ENCODE measurements around the gene MFSD6L.

The MFSD6L gene

DNA sequence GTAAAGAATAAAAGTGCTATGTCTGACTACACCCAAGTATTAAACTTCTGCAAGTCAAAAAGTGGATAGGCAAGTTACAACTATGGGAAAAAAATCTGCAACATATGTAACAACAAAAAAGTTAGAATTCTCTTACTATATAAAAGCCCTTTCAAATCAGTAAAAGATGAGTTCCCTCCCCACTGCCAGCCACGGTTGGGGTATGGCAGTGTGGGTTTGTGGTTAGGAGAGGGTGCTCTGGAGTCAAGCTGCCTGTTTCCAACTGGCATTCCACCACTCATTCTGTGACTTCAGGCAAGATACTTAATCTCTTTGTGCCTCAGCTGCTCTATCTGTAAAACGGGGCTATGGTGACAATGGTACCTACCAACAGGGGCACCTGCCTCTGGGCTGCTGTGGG lies 26.6 kb upstream of the MFSD6L start:
- no peak overlapping the region for H3K4me3 ChIP-seq (ENCODE audit: low read depth, low read length)
- TF ChIP-seq, protein P1, sequence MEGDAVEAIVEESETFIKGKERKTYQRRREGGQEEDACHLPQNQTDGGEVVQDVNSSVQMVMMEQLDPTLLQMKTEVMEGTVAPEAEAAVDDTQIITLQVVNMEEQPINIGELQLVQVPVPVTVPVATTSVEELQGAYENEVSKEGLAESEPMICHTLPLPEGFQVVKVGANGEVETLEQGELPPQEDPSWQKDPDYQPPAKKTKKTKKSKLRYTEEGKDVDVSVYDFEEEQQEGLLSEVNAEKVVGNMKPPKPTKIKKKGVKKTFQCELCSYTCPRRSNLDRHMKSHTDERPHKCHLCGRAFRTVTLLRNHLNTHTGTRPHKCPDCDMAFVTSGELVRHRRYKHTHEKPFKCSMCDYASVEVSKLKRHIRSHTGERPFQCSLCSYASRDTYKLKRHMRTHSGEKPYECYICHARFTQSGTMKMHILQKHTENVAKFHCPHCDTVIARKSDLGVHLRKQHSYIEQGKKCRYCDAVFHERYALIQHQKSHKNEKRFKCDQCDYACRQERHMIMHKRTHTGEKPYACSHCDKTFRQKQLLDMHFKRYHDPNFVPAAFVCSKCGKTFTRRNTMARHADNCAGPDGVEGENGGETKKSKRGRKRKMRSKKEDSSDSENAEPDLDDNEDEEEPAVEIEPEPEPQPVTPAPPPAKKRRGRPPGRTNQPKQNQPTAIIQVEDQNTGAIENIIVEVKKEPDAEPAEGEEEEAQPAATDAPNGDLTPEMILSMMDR (IDR thresholded peaks at IDR 0.05; ENCODE audit: insufficient read depth, low read depth, low read length, missing control alignments) = no peak
- DNase-seq (ENCODE audit: low read depth) = no peak

DNA sequence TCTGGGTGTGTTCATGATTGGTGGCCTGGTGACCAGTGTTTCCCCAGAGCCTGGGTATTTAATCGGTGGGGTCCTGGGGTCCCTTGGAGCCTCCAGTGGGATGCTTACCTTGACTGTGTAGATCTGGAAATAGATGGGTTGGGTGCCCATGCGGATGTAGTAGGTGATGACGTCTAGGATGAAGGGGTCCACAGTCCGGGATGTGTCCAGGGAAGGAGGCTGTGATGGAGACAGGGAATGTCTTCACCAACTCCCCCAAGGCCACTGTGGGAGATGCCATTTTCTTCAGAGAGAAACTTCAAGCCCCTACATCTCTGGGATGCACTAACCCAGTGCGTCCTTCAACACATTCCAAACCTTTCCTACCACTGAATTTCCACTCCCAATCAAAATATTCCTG lies 24.1 kb upstream of the MFSD6L start:
- no peak overlapping the region for H3K4me3 ChIP-seq (ENCODE audit: low read depth, low read length)
- TF ChIP-seq, protein P1 (IDR thresholded peaks at IDR 0.05; ENCODE audit: insufficient read depth, low read depth, low read length, missing control alignments) = no peak
- DNase-seq (ENCODE audit: low read depth) = no peak

DNA sequence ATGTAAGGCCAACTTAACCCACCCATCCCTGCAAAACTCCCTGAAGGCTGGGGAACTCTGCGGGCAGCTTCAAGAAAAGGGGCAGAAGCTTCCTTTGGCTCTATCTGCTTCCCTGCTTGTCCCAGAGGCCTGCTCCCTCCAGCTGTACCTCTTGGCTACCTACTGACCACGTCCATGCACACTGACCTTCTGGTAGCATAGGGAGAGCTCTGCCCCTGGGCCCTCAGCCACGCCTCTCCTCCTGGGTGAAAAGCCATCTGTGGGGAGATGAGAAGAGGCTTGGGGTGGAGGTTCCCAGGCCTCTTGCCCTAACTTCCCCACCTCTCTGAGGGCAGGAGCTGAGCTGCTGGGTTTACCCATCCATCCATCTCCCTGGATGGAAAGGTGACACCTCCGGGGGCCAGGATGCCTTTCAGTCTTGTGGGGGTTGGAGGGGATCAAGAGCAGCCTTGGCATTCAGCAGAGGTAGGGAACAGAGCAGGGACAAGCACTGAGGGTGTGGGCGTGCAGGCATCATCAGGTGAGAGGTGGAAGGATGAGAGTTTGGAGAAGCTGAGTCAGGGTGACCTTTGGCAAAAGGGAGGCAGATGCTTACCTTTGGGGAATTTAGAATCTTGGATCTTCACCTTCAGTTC lies 23.4 kb upstream of the MFSD6L start:
- DNase-seq (ENCODE audit: low read depth) = no peak
- TF ChIP-seq, protein P1 (IDR thresholded peaks at IDR 0.05; ENCODE audit: insufficient read depth, low read depth, low read length, missing control alignments) = no peak
- H3K4me3 ChIP-seq (ENCODE audit: low read depth, low read length) = no peak overlapping the region

DNA sequence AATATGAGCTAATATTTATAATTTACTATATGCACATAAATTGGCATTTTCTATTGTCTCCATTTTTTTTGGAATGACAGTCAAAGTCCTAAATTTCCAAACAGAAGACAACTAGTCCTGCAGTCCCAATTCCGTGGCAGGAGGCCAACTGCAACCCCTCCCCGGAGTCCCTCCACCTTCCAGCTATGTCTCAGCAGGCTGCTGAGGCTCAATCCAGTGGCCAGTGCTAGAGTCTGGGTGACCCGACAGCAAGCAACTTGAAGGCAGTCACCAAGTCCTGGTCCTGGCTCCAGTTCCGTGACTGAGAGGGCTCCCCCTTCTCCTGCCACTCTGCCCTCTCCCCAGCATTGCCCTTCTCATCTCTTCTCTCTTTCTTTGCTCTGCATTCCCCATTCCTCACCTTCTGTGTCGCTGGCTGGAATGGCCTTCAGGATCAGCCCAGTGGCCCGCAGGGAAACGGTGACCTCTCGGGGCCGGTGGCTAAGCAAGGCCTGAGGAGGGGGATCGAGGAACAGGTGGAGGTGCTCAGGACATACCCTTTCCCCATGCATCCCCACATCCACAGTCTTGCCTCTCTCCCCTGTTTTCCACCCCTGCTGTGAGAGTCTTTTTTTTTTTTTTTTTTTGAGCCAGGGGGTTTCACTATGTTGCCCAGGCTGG lies 22.4 kb upstream of the MFSD6L start:
- DNase-seq (ENCODE audit: low read depth) = no peak
- H3K4me3 ChIP-seq (ENCODE audit: low read depth, low read length) = no peak overlapping the region
- TF ChIP-seq, protein P1 (IDR thresholded peaks at IDR 0.05; ENCODE audit: insufficient read depth, low read depth, low read length, missing control alignments) = no peak

DNA sequence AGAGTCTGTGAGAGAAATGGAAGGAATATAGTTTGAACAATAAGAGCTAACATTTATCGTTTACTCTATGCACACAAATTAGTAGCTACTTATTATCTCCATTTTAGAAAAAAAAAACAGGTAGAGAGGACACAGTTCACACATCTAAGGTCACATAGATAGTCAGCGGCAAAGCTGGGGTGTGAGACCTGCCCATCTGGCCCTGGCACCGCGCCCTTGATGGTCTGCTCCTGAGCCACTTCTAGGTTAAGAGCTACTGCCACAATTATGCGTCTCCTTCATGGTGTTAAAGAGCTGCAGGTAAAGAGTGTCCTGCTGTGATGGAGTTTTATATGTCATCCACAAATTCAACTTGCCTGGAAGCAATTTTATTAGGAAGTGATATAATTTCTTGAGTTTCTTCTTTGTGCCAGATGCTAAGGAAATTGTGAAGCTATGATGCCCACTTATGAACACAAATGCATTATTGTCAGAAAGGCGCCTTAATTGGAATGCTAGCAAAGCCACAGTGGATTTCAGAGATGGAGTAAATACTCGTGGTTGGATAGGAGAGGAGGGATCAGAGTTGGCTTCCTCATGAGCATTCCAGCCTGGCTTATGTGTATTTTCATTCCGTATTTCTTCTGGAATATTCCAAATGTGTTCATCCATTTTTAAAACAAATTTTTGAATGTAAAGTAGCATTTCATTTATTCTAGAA lies 21.3 kb upstream of the MFSD6L start:
- DNase-seq (ENCODE audit: low read depth) = no peak
- H3K4me3 ChIP-seq (ENCODE audit: low read depth, low read length) = no peak overlapping the region
- TF ChIP-seq, protein P1 (IDR thresholded peaks at IDR 0.05; ENCODE audit: insufficient read depth, low read depth, low read length, missing control alignments) = no peak

DNA sequence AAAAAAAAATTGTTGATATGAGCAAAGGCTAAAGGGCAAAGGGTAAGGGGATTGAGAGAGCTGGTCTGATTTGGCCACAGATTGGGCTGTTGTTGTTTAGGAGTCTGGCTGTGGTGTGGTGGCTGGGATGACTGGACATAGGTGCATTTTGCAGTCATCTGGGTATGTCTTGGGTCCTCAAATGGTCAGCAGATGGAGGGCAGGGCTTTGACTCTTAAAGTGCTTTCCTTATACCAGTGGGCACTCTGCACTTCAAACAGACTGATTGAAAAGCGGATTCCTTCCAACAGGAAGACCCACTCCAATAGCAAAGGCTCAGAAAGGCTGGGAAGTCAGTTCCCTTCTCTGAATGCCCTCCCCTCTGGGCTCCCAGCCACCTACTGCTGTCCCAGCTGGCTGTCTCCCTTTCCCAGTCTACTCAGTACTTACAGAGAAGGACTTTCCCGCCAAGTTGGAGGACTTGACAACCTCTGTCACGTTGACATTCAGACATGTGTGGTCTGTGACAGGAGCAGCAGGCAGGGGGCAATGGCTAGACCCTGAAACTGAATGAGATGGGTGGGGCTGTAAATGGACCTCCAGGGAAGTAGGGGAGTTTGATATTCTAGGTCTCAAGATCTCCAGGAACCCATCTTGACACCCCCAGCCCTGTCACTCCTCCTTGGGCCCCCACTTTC lies 19.6 kb upstream of the MFSD6L start:
- DNase-seq (ENCODE audit: low read depth) = no peak
- TF ChIP-seq, protein P1 (IDR thresholded peaks at IDR 0.05; ENCODE audit: insufficient read depth, low read depth, low read length, missing control alignments) = no peak
- H3K4me3 ChIP-seq (ENCODE audit: low read depth, low read length) = no peak overlapping the region

Measured in GM12865 (cell line).